Mucosa of descending colon (tissue), 3 donors: ENCODE results near the gene PTPN9. TPM values are rescaled to one million over a fixed set of nuclear protein-coding genes. Genes with fewer than 3 reads are reported as not detected.

Experiments used
- ATAC-seq: fragments of 200-7000 bp; cut with Tn5 transposase; one replicate; pipeline ENCODE4 v1.9.1; 2020; ENCODE audit warnings: mild to moderate bottlenecking, moderate library complexity
- DNase-seq, 3 donors: peaks; one replicate each; pipeline ENCODE4 v3.0.0-alpha.2; 2020
- H3K36me3 ChIP-seq: fragments of 200-600 bp; one replicate; pipeline ENCODE4 v1.8.0; 2021; ENCODE audit warnings: low read depth, mild to moderate bottlenecking
- H3K4me1 ChIP-seq: fragments of 200-600 bp; one replicate; pipeline ENCODE4 v1.8.0; 2021; ENCODE audit warnings: low read depth, mild to moderate bottlenecking
- H3K4me3 ChIP-seq: fragments of 200-600 bp; one replicate; pipeline ENCODE4 v1.8.0; 2021; ENCODE audit warnings: mild to moderate bottlenecking
- H3K9me3 ChIP-seq: fragments of 200-600 bp; one replicate; pipeline ENCODE4 v1.8.0; 2021; ENCODE audit warnings: mild to moderate bottlenecking
- CTCF ChIP-seq: fragments of 200-600 bp; IDR thresholded peaks from one replicate; pipeline ENCODE4 v1.8.0; 2022; ENCODE audit warnings: antibody characterized with exemption, mild to moderate bottlenecking
- intact Hi-C, 2 donors: fragments of 100-400 bp; cut with DNase I in 1 of 2; cut with micrococcal nuclease in 1 of 2; formaldehyde crosslinking; loops; one replicate each; pipeline versions ENCODE4 v1.11.0 to v1.11.1; 2022; cut with DNase I, micrococcal nuclease
- total RNA-seq, 3 donors: library from RNA; stranded (reverse); fragmentation: NEBNext Ultra II Directional in 2 of 3; extraction: Animal tissue kit (Norgen Biotek cat#: 25700) in 2 of 3; gene quantifications; one replicate each; pipeline versions ENCODE4 v1.2.1 to v1.2.4, GENCODE V29; 2021 to 2023
- donor health status: DM: no; HTN: no; CAD: no; lungs with moderate emphysema.
- donor health status: DM: no; HTN: no; CAD: no.
- donor health status: DM: no; HTN: yes; CAD: no.

The PTPN9 gene
- total RNA-seq, 3 donors from 2014 or later = 32.0 to 47.1 (median 36.8) TPM

- no peaks in the 10 kb centered on the region for H3K4me1 ChIP-seq
- H3K4me3 ChIP-seq = no peak overlapping the region
- H3K36me3 ChIP-seq = no peaks in the 10 kb centered on the region
- DNase-seq (peak in 1 of 3 donors; percentile 22), ATAC-seq (peak; percentile 33)
- no peak for TF ChIP-seq CTCF
- no peaks in the 10 kb centered on the region for H3K9me3 ChIP-seq
- intact Hi-C loops = no loop called here
These were observed 41.1 kb upstream of the PTPN9 start for GRCh38 chr15:75620058-75620820.

- intact Hi-C loops = no loop called here
- Histone ChIP-seq H3K36me3 (no peaks in the 10 kb centered on the region), H3K4me1 (no peaks in the 10 kb centered on the region), H3K9me3 (no peaks in the 10 kb centered on the region), H3K4me3 (no peak overlapping the region)
- DNase-seq (no peak), ATAC-seq (no peak)
- no peak for TF ChIP-seq CTCF
These were observed 37.7 kb upstream of the PTPN9 start for GRCh38 chr15:75616766-75617165.

GRCh38 chr15:75606711-75607699 is 27.9 kb upstream of the PTPN9 start:
- no peaks in the 10 kb centered on the region for H3K4me1 ChIP-seq
- no peaks in the 10 kb centered on the region for H3K9me3 ChIP-seq
- DNase-seq = peak in 1 of 3 donors; percentile 24
- H3K4me3 ChIP-seq = no peak overlapping the region
- intact Hi-C loops = no loop called here
- H3K36me3 ChIP-seq = no peaks in the 10 kb centered on the region
- no peak for TF ChIP-seq CTCF
- ATAC-seq = peak; percentile 72

GRCh38 chr15:75606026-75606425 is 26.9 kb upstream of the PTPN9 start:
- ATAC-seq (no peak), DNase-seq (no peak)
- Histone ChIP-seq H3K4me1 (no peaks in the 10 kb centered on the region), H3K4me3 (no peak overlapping the region), H3K9me3 (no peaks in the 10 kb centered on the region), H3K36me3 (no peaks in the 10 kb centered on the region)
- intact Hi-C loops = no loop called here
- no peak for TF ChIP-seq CTCF

- intact Hi-C loops = no loop called here
- Histone ChIP-seq H3K4me1 (no peaks in the 10 kb centered on the region), H3K9me3 (no peaks in the 10 kb centered on the region), H3K36me3 (no peaks in the 10 kb centered on the region), H3K4me3 (no peak overlapping the region)
- TF ChIP-seq CTCF = no peak
- ATAC-seq = no peak
- DNase-seq = no peak
These were observed 20.3 kb upstream of the PTPN9 start for GRCh38 chr15:75599401-75599800.
